OCI-LY1 (cell line): Measurements from ENCODE around the gene DNAJB12.
"Not testable (repeated sequence)": the region's sequence is repeated elsewhere in the genome, so short reads cannot be mapped to it uniquely, and the experiment has no call there.

Experiments
- H2AFZ ChIP-seq: fragments of 200-600 bp; sonication (generic), shearing (Covaris generic); 2 replicates; pipeline ENCODE4 v1.6.0; 2014; ENCODE audit warnings: antibody characterized with exemption, mild to moderate bottlenecking, low read length
- H3F3A ChIP-seq: fragments of 200-600 bp; sonication (generic), shearing (Covaris generic); 2 replicates; pipeline ENCODE4 v1.6.0; 2014; ENCODE audit warnings: mild to moderate bottlenecking, antibody characterized with exemption, low read length, moderate library complexity; ENCODE audit not compliant: insufficient read depth
- H3K27ac ChIP-seq: fragments of 200-600 bp; sonication (generic); 2 replicates; pipeline ENCODE4 v1.5.1; 2014; ENCODE audit warnings: low read length, mixed run types, mild to moderate bottlenecking, low read depth; ENCODE audit not compliant: poor library complexity, severe bottlenecking
- H3K27me3 ChIP-seq: fragments of 200-600 bp; sonication (generic); 2 replicates; pipeline ENCODE4 v1.6.0; 2014; ENCODE audit warnings: antibody characterized with exemption, mild to moderate bottlenecking, low read length, moderate library complexity; ENCODE audit not compliant: insufficient read depth
- H3K36me3 ChIP-seq: fragments of 200-600 bp; sonication (generic); 2 replicates; pipeline ENCODE4 v1.6.1; 2014; ENCODE audit warnings: mild to moderate bottlenecking, antibody characterized with exemption, low read length, moderate library complexity, mixed read lengths; ENCODE audit not compliant: insufficient read depth
- H3K4me1 ChIP-seq: fragments of 200-600 bp; sonication (generic); 2 replicates; pipeline ENCODE4 v1.5.1; 2014; ENCODE audit warnings: mild to moderate bottlenecking, low read length, moderate library complexity; ENCODE audit not compliant: insufficient read depth, severe bottlenecking
- H3K4me2 ChIP-seq: fragments of 200-600 bp; sonication (generic), shearing (Covaris generic); 2 replicates; pipeline ENCODE4 v1.6.1; 2014; ENCODE audit warnings: low read length
- H3K4me3 ChIP-seq: fragments of 200-600 bp; sonication (generic); 2 replicates; pipeline ENCODE4 v1.5.1; 2014; ENCODE audit warnings: low read length, low read depth, mild to moderate bottlenecking, mixed read lengths; ENCODE audit not compliant: poor library complexity, severe bottlenecking
- H3K79me2 ChIP-seq: fragments of 200-600 bp; shearing (Covaris generic); 2 replicates; pipeline ENCODE4 v1.6.1; 2016; ENCODE audit warnings: mixed run types, low read length, mixed read lengths; ENCODE audit not compliant: insufficient read depth
- H3K9ac ChIP-seq: fragments of 200-600 bp; sonication (generic), shearing (Covaris generic); 2 replicates; pipeline ENCODE4 v1.6.1; 2014; ENCODE audit warnings: mild to moderate bottlenecking, low read length, mixed read lengths
- H3K9me2 ChIP-seq: fragments of 200-600 bp; sonication (generic), shearing (Covaris generic); 2 replicates; pipeline ENCODE4 v1.6.1; 2014; ENCODE audit warnings: low read depth, mild to moderate bottlenecking, low read length, mixed read lengths
- H3K9me3 ChIP-seq: fragments of 200-600 bp; shearing (Covaris generic); 2 replicates; pipeline ENCODE4 v1.6.1; 2014; ENCODE audit warnings: low read length, mixed read lengths
- H4K20me1 ChIP-seq: fragments of 200-600 bp; sonication (generic), shearing (Covaris generic); 2 replicates; pipeline ENCODE4 v1.6.0; 2016; ENCODE audit warnings: mild to moderate bottlenecking, low read length; ENCODE audit not compliant: insufficient read depth
- EZH2 ChIP-seq: fragments of 200-600 bp; sonication (generic), shearing (Covaris generic); IDR thresholded peaks from 2 replicates; pipeline ENCODE4 v1.8.0; 2017; ENCODE audit warnings: borderline replicate concordance, mixed run types, mild to moderate bottlenecking, antibody characterized with exemption, low read length, moderate library complexity, mixed read lengths
- TF ChIP-seq, protein P1 (sequence below): fragments of 200-600 bp; sonication (generic), shearing (Covaris generic); IDR thresholded peaks from 2 replicates; pipeline ENCODE4 v1.5.1; 2017; ENCODE audit warnings: mild to moderate bottlenecking, antibody characterized with exemption, low read length, moderate library complexity, mixed read lengths

The DNAJB12 gene

DNA sequence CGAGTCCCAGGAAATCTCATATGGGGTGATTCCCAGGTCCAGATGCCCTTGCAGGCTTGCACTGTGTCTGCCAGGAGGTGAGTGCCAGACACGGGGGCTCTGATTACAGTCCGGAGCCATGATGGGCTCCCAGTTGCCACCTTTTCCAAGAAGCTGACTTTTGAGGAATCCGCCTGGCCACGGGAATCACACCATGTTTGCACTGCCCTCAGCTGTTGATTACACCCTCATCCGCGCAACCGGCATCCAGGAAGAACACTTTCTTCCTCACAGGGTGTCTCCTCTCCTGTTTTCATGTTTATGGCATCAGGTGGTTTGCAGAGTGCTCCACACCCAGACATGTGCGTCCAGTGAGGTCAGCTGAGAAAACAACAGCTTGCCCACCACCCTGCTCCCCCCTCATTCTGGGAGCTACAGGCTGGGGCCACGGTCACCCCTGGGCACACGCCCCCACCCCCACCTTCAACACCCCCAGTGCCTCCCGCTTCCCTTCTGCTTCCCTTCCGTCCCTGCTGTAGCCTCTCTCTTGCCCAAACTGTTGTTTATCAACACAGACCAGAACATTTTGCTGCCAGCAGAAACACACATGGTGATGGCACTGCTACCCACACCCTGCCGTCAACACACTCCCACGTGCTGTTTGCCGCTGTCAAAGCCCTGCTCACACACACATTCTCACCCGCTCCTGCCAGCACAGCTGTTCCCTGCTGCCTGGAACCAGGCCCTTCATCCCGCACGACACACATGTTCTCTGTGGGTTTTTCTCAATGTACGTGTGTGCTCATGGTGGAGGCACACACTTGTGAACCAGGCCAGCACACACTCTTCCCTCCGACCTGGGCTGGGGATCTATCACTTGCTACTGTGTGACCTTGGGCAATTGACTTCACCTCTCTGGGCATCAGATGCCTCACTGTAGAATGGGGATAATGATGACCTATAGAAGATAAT, 45.2 kb downstream of the DNAJB12 start:
- Histone ChIP-seq H2AFZ (no peak overlapping the region), H3K27me3 (no peaks in the 10 kb centered on the region), H3K4me1 (peaks cover 54% of the 10 kb centered on the region), H3K79me2 (no peaks in the 10 kb centered on the region), H3K27ac (peak overlapping the region; percentile 90), H3K9me3 (no peaks in the 10 kb centered on the region), H3K4me3 (no peak overlapping the region), H3F3A (peaks cover 10% of the 10 kb centered on the region; the same call in 1 of the 2 replicates), H4K20me1 (no peaks in the 10 kb centered on the region), H3K36me3 (no peaks in the 10 kb centered on the region), H3K9ac (no peak overlapping the region; the same call in 1 of the 2 replicates), H3K4me2 (peak overlapping the region; percentile 11; the same call in 1 of the 2 replicates), H3K9me2 (no peaks in the 10 kb centered on the region)
- TF ChIP-seq, protein P1, sequence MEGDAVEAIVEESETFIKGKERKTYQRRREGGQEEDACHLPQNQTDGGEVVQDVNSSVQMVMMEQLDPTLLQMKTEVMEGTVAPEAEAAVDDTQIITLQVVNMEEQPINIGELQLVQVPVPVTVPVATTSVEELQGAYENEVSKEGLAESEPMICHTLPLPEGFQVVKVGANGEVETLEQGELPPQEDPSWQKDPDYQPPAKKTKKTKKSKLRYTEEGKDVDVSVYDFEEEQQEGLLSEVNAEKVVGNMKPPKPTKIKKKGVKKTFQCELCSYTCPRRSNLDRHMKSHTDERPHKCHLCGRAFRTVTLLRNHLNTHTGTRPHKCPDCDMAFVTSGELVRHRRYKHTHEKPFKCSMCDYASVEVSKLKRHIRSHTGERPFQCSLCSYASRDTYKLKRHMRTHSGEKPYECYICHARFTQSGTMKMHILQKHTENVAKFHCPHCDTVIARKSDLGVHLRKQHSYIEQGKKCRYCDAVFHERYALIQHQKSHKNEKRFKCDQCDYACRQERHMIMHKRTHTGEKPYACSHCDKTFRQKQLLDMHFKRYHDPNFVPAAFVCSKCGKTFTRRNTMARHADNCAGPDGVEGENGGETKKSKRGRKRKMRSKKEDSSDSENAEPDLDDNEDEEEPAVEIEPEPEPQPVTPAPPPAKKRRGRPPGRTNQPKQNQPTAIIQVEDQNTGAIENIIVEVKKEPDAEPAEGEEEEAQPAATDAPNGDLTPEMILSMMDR, result no peak
- no peak for TF ChIP-seq EZH2

DNA sequence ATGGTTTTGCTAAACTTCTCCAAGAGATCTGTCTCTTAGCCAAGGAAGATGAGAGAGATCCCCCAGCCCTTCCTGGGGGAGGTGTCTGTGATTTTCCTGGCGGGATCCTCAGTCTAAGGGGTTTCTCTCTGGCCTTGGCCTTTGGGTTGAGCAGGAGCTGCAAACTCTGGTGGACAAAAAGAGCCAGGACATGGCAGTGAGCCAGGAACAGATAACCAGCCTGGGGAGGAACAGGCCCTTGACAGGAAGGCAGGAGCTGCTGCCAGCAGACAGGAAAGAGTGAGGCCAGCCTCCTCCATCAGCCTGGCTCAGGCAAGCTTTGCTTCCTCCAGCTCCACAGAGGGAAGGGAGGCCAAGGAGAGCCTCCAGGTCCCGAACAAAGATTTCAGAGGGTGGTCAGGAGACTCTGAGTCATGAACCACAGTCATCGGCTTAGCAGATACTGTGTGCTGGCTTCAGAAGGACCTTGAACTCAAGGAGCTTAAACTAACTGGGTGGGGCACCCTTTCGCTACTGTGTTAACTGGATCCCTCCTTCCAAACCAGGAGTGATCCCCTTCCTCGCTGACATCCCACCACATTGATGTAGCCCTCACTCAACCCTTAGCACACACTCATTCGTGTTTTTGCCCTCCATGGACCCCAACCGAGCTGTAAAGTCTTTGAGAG, 46.3 kb downstream of the DNAJB12 start:
- Histone ChIP-seq H3K36me3 (no peaks in the 10 kb centered on the region), H3K27ac (peak overlapping the region; percentile 90), H4K20me1 (no peaks in the 10 kb centered on the region), H3K4me1 (peaks cover 63% of the 10 kb centered on the region), H3K9me3 (no peaks in the 10 kb centered on the region), H3F3A (peaks cover 10% of the 10 kb centered on the region; the same call in 1 of the 2 replicates), H3K4me3 (no peak overlapping the region), H3K9ac (no peak overlapping the region; the same call in 1 of the 2 replicates), H2AFZ (no peak overlapping the region), H3K4me2 (no peak overlapping the region), H3K9me2 (no peaks in the 10 kb centered on the region), H3K79me2 (no peaks in the 10 kb centered on the region), H3K27me3 (no peaks in the 10 kb centered on the region)
- TF ChIP-seq, protein P1, result no peak
- no peak for TF ChIP-seq EZH2

DNA sequence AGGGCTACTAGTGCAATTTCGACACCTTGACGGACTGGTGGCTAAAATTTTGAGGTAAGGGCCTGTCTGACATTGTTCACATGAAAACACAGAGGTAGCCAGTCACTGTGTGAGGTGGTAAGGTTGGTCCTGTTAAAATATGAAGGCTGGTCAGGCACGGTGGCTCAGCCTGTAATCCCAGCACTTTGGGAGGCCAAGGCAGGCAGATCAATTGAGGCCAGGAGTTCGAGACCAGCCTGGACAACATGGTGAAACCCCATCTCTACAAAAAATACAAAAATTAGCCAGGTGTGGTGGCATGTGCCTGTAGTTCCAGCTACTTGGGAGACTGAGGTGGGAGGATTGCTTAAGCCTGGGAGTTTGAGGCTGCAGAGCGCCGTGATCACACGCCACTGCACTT, 47.0 kb downstream of the DNAJB12 start:
- Histone ChIP-seq H3K27ac (peak overlapping the region; percentile 90), H3K4me1 (peaks cover 71% of the 10 kb centered on the region)
- not testable (repeated sequence) for H3K4me3 ChIP-seq, H3K79me2 ChIP-seq, H3K9me3 ChIP-seq, H2AFZ ChIP-seq, H3K27me3 ChIP-seq, H3K9ac ChIP-seq, H3K4me2 ChIP-seq, H3F3A ChIP-seq, H4K20me1 ChIP-seq, H3K9me2 ChIP-seq, H3K36me3 ChIP-seq
